H1 (cell line): ENCODE measurements around the gene RAPGEF1. TPM values are rescaled to one million over a fixed set of nuclear protein-coding genes. Genes with fewer than 3 reads are reported as not detected.

Experiments
- CTBP2 ChIP-seq: IDR thresholded peaks from 2 replicates; pipeline ENCODE4 v1.7.0; 2011; ENCODE audit warnings: borderline replicate concordance, mild to moderate bottlenecking, moderate library complexity, mixed read lengths, low read length; ENCODE audit not compliant: insufficient read depth, insufficient read length
- SIN3A ChIP-seq, 2 experiments: IDR thresholded peaks in 1 of 2; conservative IDR thresholded peaks in 1 of 2; 2 replicates each; pipeline ENCODE4 v1.6.1; 2011 to 2012; ENCODE audit warnings: low read length in 2 of 2, improper control_type of control experiment in 1 of 2, low read depth in 1 of 2, mild to moderate bottlenecking in 1 of 2
- SP1 ChIP-seq: IDR thresholded peaks from 2 replicates; pipeline ENCODE4 v1.6.1; 2011; ENCODE audit warnings: low read depth, low read length
- TAF7 ChIP-seq: optimal IDR thresholded peaks from 2 replicates; pipeline ENCODE3; 2011; ENCODE audit warnings: low read depth, mild to moderate bottlenecking, inconsistent platforms, low read length, moderate library complexity, borderline replicate concordance
- TBP ChIP-seq: IDR thresholded peaks from 2 replicates; pipeline ENCODE4 v1.6.1; 2011; ENCODE audit warnings: low read depth, low read length, improper control_type of control experiment
- polyA plus RNA-seq, 7 experiments: library from polyadenylated mRNA; depleted of rRNA in 3 of 7; stranded (reverse) in 5 of 7; unstranded in 2 of 7; fragments of >200 nt in 5 of 7; fragments of 200-250 nt in 2 of 7; gene quantifications; 1 replicate in 5 of 7; 2 replicates in 1 of 7; 4 replicates in 1 of 7; pipeline versions ENCODE4 v1.2.1 to v1.2.3, GENCODE V29; 2011 to 2013; ENCODE audit warnings: missing spikeins in 2 of 7, mixed read lengths in 2 of 7
- total RNA-seq: library from RNA; stranded (reverse); fragmentation: NEBNext Ultra II Directional; extraction: Animal tissue kit (Norgen Biotek cat#: 25700); gene quantifications from 2 replicates; pipeline ENCODE4 v1.2.1, GENCODE V29; 2021

The RAPGEF1 gene
- total and polyA plus RNA-seq, 2 of the 8 experiments (the other 6 are each of a cell fraction or from before 2014, with no cell fraction given): 29.7 to 78.9 TPM

DNA sequence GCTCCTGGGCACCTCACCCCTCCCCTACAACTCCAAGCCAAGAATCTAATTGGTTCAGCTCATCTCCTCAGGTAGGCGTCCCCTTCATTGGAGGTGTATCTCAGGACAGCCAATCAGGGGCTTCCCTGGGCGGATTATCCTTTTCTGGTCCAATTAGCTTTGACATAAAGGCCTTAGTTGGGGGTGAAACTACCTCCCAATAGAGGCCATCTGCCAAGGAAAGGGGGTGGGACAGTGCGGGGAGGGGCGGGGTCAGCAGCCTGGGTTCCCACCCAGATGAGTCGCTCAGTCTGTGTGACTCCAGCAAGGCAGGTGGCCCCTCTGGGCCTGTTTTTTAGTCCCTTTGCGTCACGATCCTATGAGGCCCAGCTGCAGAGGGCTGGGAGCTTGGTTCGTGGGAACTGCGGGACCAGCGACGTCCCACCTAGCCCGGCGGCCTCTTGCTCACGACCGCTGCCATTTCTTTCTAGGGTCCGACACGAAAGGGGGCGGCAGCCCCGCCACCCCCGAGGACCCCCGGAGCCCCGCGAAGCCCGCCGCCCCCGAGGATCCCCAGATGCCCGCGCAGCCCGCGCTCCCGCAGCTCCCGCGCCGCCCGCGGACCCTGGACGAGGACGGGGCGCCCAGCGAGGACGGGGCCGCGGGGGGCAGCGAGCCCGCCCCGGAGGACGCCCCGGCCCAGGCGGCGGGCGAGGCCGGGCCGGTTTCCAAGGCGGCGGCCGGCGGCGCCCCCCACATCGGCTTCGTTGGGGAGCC is 185.6 kb downstream of the RAPGEF1 start (continued):
- TF ChIP-seq CTBP2 (no peak), SP1 (peak; percentile 84), SIN3A (conservative IDR thresholded peaks at IDR 0.05 in 1 of 2, IDR thresholded peaks at IDR 0.05 in 1 of 2; ENCODE audit: low read depth in 1 of 2, low read length in 2 of 2) (no peak), TAF7 (no peak), TBP (no peak)
